HepG2 (cell line): ENCODE results near the gene NUAK2. TPM values are rescaled to one million over a fixed set of nuclear protein-coding genes. Genes with fewer than 3 reads are reported as not detected.

Source experiments
- ATAC-seq: fragments of 200-7000 bp; cut with Tn5 transposase; 3 replicates; pipeline ENCODE4 v1.9.1; 2020; ENCODE audit warnings: mild to moderate bottlenecking, moderate library complexity
- BruUV-seq: library from RNA; stranded (reverse); fragments of 400-500 nt; replicated peaks from 2 replicates; lab custom pipeline; 2021; lab: Mats Ljungman, UMichigan
- CTCF ChIA-PET: fragments of 300-600 bp; formaldehyde crosslinking; extraction: SDS; loops from one replicate; lab custom pipeline; 2021; ENCODE audit warnings: low total read pairs, inconsistent platforms, low intra/inter-chr PET ratio; lab: Yijun Ruan, JAX
- POLR2A ChIA-PET: fragments of 350-600 bp; sonication (Branson Sonifier 250); formaldehyde crosslinking; loops from one replicate; lab custom pipeline; 2020; ENCODE audit warnings: antibody characterized with exemption, inconsistent platforms; lab: Yijun Ruan, JAX
- DNase-seq: peaks from one replicate; pipeline ENCODE4 v3.0.0-alpha.2; 2015; ENCODE audit warnings: low spot score
- FAIRE-seq: peaks from 3 replicates; lab custom pipeline; 2011; peaks lifted over from hg19 to GRCh38; lab: Jason Lieb, UNC
- H2AFZ ChIP-seq: one replicate; pipeline ENCODE4 v1.6.1; 2011; ENCODE audit warnings: low read length, inconsistent platforms
- H3K27ac ChIP-seq: fragments of 300-600 bp; 3 replicates; pipeline ENCODE4 v1.8.0; 2011; ENCODE audit warnings: mixed run types, mild to moderate bottlenecking, mixed read lengths, low read length, inconsistent platforms; ENCODE audit not compliant: insufficient read depth; ENCODE audit errors: extremely low read length
- H3K27me3 ChIP-seq, 2 experiments: fragments of 200-600 bp in 1 of 2; 2 replicates in 1 of 2; 3 replicates in 1 of 2; pipeline versions ENCODE4 v1.6.0 to v1.8.0; 2011; ENCODE audit warnings: low read length in 2 of 2, mild to moderate bottlenecking in 2 of 2, moderate library complexity in 2 of 2, inconsistent platforms in 1 of 2; ENCODE audit not compliant: insufficient read depth in 2 of 2, control insufficient read depth in 1 of 2
- H3K36me3 ChIP-seq, 2 experiments: fragments of 200-600 bp in 1 of 2; replicated peaks in 1 of 2; 2 replicates in 1 of 2; 3 replicates in 1 of 2; pipeline versions ENCODE4 v1.5.1 to v1.8.0; 2011; ENCODE audit warnings: low read length in 2 of 2, inconsistent platforms in 1 of 2; ENCODE audit not compliant: insufficient read depth in 2 of 2, control insufficient read depth in 1 of 2
- H3K4me1 ChIP-seq: 2 replicates; pipeline ENCODE4 v1.5.1; 2012; ENCODE audit warnings: low read length, inconsistent platforms; ENCODE audit not compliant: insufficient read depth
- H3K4me2 ChIP-seq: 2 replicates; pipeline ENCODE4 v1.6.0; 2011; ENCODE audit warnings: low read depth, low read length, inconsistent platforms
- H3K4me3 ChIP-seq, 3 experiments: fragments of 200-600 bp in 1 of 3; sonication (generic), shearing (Covaris generic) in 1 of 3; replicated peaks in 1 of 3; 2 replicates each; pipeline ENCODE4 v1.5.1; 2011 to 2016; ENCODE audit warnings: low read length in 3 of 3, inconsistent platforms in 2 of 3, low read depth in 2 of 3, mild to moderate bottlenecking in 2 of 3, control low read depth in 1 of 3, mixed read lengths in 1 of 3; ENCODE audit not compliant: insufficient read depth in 1 of 3
- H3K79me2 ChIP-seq: one replicate; pipeline ENCODE4 v1.6.1; 2011; ENCODE audit warnings: low read length, inconsistent platforms; ENCODE audit not compliant: insufficient read depth
- H3K9ac ChIP-seq: 2 replicates; pipeline ENCODE4 v1.6.0; 2011; ENCODE audit warnings: mild to moderate bottlenecking, low read depth, low read length, inconsistent platforms; ENCODE audit not compliant: insufficient read depth
- H3K9me3 ChIP-seq: 2 replicates; pipeline ENCODE4 v1.5.1; 2012; ENCODE audit warnings: mild to moderate bottlenecking, low read length
- H4K20me1 ChIP-seq: 2 replicates; pipeline ENCODE4 v1.6.0; 2011; ENCODE audit warnings: inconsistent platforms, mild to moderate bottlenecking, low read length, moderate library complexity; ENCODE audit not compliant: insufficient read depth
- ATF1 ChIP-seq: IDR thresholded peaks from 2 replicates; pipeline ENCODE4 v1.6.1; 2016; ENCODE audit warnings: mild to moderate bottlenecking, control low read depth
- CREB1 ChIP-seq, 2 experiments: fragments of 450-650 bp in 1 of 2; IDR thresholded peaks; 2 replicates each; pipeline ENCODE4 v1.6.1; 2016 to 2017; ENCODE audit warnings: control low read depth in 1 of 2, mild to moderate bottlenecking in 1 of 2, missing compliant biosample characterization in 1 of 2, missing genetic modification characterization in 1 of 2
- CREM ChIP-seq, 2 experiments: sonication (generic) in 1 of 2; formaldehyde crosslinking in 1 of 2; IDR thresholded peaks; 2 replicates each; pipeline versions ENCODE4 v1.4.0 to v1.6.1; 2016 to 2020; ENCODE audit warnings: antibody characterized with exemption in 1 of 2, mild to moderate bottlenecking in 1 of 2, missing genetic modification reagents in 1 of 2
- EEA1 ChIP-seq: sonication (generic); formaldehyde crosslinking; IDR thresholded peaks from 2 replicates; pipeline ENCODE4 v1.5.1; 2020; ENCODE audit warnings: mild to moderate bottlenecking, missing genetic modification reagents, borderline replicate concordance
- FOSL2 ChIP-seq: sonication (generic); formaldehyde crosslinking; IDR thresholded peaks from 2 replicates; pipeline ENCODE4 v1.4.0; 2020; ENCODE audit warnings: missing genetic modification reagents
- GATAD2A ChIP-seq: IDR thresholded peaks from 2 replicates; pipeline ENCODE4 v1.6.1; 2016
- MAFF ChIP-seq: IDR thresholded peaks from 2 replicates; pipeline ENCODE4 v1.6.1; 2011; ENCODE audit warnings: low read depth, low read length, improper control_type of control experiment
- MAFK ChIP-seq, 2 experiments: IDR thresholded peaks in 1 of 2; conservative IDR thresholded peaks in 1 of 2; 2 replicates each; pipeline ENCODE4 v1.6.1; 2011; ENCODE audit warnings: improper control_type of control experiment in 2 of 2, low read length in 2 of 2
- PRPF4 ChIP-seq: fragments of 200-400 bp; formaldehyde crosslinking; IDR thresholded peaks from 2 replicates; pipeline ENCODE4 v1.6.1; 2016; ENCODE audit warnings: low read length, low read depth; ENCODE audit not compliant: poor library complexity, severe bottlenecking
- SAP130 ChIP-seq: IDR thresholded peaks from 2 replicates; pipeline ENCODE4 v1.6.1; 2016; ENCODE audit warnings: low read depth
- SIX4 ChIP-seq: sonication (generic); formaldehyde crosslinking; IDR thresholded peaks from 2 replicates; pipeline ENCODE4 v1.4.0; 2020; ENCODE audit warnings: missing genetic modification reagents
- TCF7L2 ChIP-seq: IDR thresholded peaks from 2 replicates; pipeline ENCODE4 v1.6.1; 2011; ENCODE audit warnings: mild to moderate bottlenecking, low read depth, low read length, moderate library complexity
- TEAD3 ChIP-seq: optimal IDR thresholded peaks from 2 replicates; pipeline ENCODE3; 2016; ENCODE audit warnings: borderline replicate concordance
- ZNF556 ChIP-seq: sonication (generic); formaldehyde crosslinking; IDR thresholded peaks from 2 replicates; pipeline ENCODE4 v1.4.0; 2020; ENCODE audit warnings: mild to moderate bottlenecking, missing genetic modification reagents, borderline replicate concordance
- ZNF746 ChIP-seq: sonication (generic); formaldehyde crosslinking; IDR thresholded peaks from 2 replicates; pipeline ENCODE4 v1.8.0; 2022; ENCODE audit warnings: mild to moderate bottlenecking, missing genetic modification reagents
- ZNF761 ChIP-seq: sonication (generic); formaldehyde crosslinking; conservative IDR thresholded peaks from 2 replicates; pipeline ENCODE4 v1.4.0; 2020; ENCODE audit warnings: mild to moderate bottlenecking, missing genetic modification reagents
- WGBS: methylation state at CpG from one replicate; pipeline ENCODE4 v1.1.6; 2017; ENCODE audit warnings: low lambda C conversion rate; 5-methylcytosine and 5-hydroxymethylcytosine counted together
- in situ Hi-C: cut with HindIII; loops from 2 replicates; pipeline ENCODE4 v1.10.0; 2017; ENCODE audit warnings: low pct_unique_long_range_greater_than_20kb; ENCODE audit not compliant: extremely low pct_ligation_motif_present
- intact Hi-C: fragments of 100-400 bp; cut with micrococcal nuclease; formaldehyde crosslinking; loops from one replicate; pipeline ENCODE4 v1.10.0; 2022; ENCODE audit not compliant: unreplicated experiment
- polyA plus RNA-seq, 8 experiments: library from polyadenylated mRNA; depleted of rRNA in 3 of 8; stranded (reverse) in 7 of 8; unstranded in 1 of 8; fragments of >200 nt; fragmentation: Illumina TruSeq in 4 of 8; extraction: Trizol in 4 of 8; gene quantifications; 2 replicates each; pipeline versions ENCODE4 v1.2.1 to v1.2.3, GENCODE V29; 2011 to 2016; ENCODE audit warnings: low read depth in 4 of 8, missing spikeins in 1 of 8, mixed read lengths in 1 of 8; ENCODE audit not compliant: insufficient read depth in 1 of 8
- total RNA-seq, 5 experiments: library from RNA; depleted of rRNA; stranded (reverse); fragments of >200 nt; fragmentation: Illumina TruSeq; extraction: Trizol; gene quantifications; 2 replicates each; pipeline ENCODE4 v1.2.3, GENCODE V29; 2016; ENCODE audit warnings: low read depth in 1 of 5
- TF ChIP-seq, protein P1 (sequence below): sonication (generic); formaldehyde crosslinking; IDR thresholded peaks from 2 replicates; pipeline ENCODE4 v1.5.0; 2020; ENCODE audit warnings: mild to moderate bottlenecking, missing genetic modification reagents
- TF ChIP-seq, protein P2 (sequence below): sonication (generic); formaldehyde crosslinking; IDR thresholded peaks from 2 replicates; pipeline ENCODE4 v1.4.0; 2020; ENCODE audit warnings: missing genetic modification reagents
- TF ChIP-seq, protein P3 (sequence below): sonication (generic); formaldehyde crosslinking; conservative IDR thresholded peaks from 2 replicates; pipeline ENCODE4 v1.8.1; 2023; ENCODE audit warnings: missing genetic modification reagents
- TF ChIP-seq, protein P4 (sequence below): sonication (generic); formaldehyde crosslinking; IDR thresholded peaks from 2 replicates; pipeline ENCODE4 v1.4.0; 2020; ENCODE audit warnings: mild to moderate bottlenecking, missing genetic modification reagents

NUAK2 gene
- total and polyA plus RNA-seq, 2 of the 13 experiments (the other 11 are each of a cell fraction or from before 2014, with no cell fraction given) = 0.75 to 1.1 TPM

DNA sequence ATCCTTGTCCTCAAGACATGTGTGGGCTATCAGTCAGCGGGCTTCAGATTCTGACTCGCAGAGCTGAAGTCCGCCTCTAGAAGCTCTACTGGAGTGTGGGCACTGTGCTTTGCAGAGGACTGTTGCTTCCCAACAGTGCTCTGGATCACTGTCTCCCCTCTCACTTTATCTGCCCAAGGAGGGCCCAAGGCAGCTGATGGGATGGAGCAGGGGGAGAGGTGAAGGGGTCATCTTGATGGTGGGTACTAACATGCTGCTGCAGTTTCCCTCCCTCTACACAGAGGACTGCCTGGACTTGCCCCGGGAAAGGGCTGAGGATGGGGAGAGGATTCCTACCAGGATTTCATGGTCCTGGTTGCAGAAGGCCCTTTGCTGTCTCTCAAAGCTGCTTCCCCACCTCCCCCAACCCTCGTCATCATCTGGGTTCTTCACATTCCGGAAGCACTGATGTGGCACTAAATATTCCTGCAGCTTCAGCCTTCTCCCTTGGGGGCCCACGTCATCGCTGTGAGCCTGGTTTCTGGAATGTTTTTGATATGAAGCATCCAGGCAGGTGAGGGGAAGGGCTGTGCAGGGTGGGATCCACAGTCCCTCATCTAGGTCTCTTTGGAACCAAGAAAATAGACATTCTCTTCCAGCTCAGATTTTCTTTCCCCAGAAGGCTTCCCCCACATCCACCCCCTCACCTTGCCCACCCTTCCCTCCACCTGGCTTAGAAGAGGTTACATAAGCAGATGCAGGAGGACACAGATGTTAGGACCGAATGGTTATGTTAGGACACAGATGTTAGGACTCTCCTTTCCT is 23.2 kb downstream of the NUAK2 start:
- in situ Hi-C loops (no loop called here), intact Hi-C loops (no loop called here)
- WGBS = 25% methylated on average over 9 of the region's 9 CpGs
- Histone ChIP-seq H3K4me1 (peaks cover 82% of the 10 kb centered on the region), H3K4me3 (0 out of 6 replicates have a peak overlapping the region, but pooled peaks of 1 of the 3 experiments have one; percentile 7), H3K27ac (no peak overlapping the region), H2AFZ (no peak overlapping the region), H3K79me2 (no peaks in the 10 kb centered on the region), H3K27me3 (no peaks in the 10 kb centered on the region), H3K9ac (no peak overlapping the region; the same call in none of the 2 replicates), H3K4me2 (peak overlapping the region; percentile 21), H4K20me1 (no peaks in the 10 kb centered on the region), H3K9me3 (no peaks in the 10 kb centered on the region), H3K36me3 (peaks cover 0 to 4% of the 10 kb centered on the region in 2 experiments; a peak in 1 of 5 replicates)
- CTCF ChIA-PET = no interaction called here
- peak; percentile 84 for DNase-seq
- POLR2A ChIA-PET = interaction anchor here (1.1 to 2.7 kb wide), 3 partner anchors 14 to 25 kb away, joined by 3 to 22 read pairs (median 5); no protein-coding TSS in a partner anchor
- no peak for FAIRE-seq
- BruUV-seq = no TSS peak
- no peak for ATAC-seq
- TF ChIP-seq MAFF (peak; percentile 27; the same call in 1 of the 2 replicates), ZNF746 (CRISPR knock-in tag) (no peak), GATAD2A (CRISPR knock-in tag) (no peak), TCF7L2 (no peak), PRPF4 (no peak), ATF1 (peak; percentile 35; the same call in 1 of the 2 replicates), FOSL2 (CRISPR knock-in tag) (peak; percentile 77), ZNF761 (no peak), ZNF556 (no peak), MAFK (conservative IDR thresholded peaks at IDR 0.05 in 1 of 2, IDR thresholded peaks at IDR 0.05 in 1 of 2; ENCODE audit: low read length in 2 of 2) (0 out of 4 replicates have a peak, but pooled peaks of 1 of the 2 experiments have one; percentile 0), CREM (IDR thresholded peaks at IDR 0.05) (peak; percentile 36; the same call in 1 of the 2 replicates), CREM (CRISPR knock-in tag; IDR thresholded peaks at IDR 0.05) (no peak), EEA1 (CRISPR knock-in tag) (no peak), SAP130 (peak; percentile 10; the same call in 1 of the 2 replicates), CREB1 (IDR thresholded peaks at IDR 0.05) (peak; percentile 88), CREB1 (CRISPR knock-in tag; IDR thresholded peaks at IDR 0.05) (0 out of 2 replicates have a peak, but pooled peaks have one; percentile 34), SIX4 (CRISPR knock-in tag) (no peak), TEAD3 (peak; percentile 60)
- TF ChIP-seq, protein P1, sequence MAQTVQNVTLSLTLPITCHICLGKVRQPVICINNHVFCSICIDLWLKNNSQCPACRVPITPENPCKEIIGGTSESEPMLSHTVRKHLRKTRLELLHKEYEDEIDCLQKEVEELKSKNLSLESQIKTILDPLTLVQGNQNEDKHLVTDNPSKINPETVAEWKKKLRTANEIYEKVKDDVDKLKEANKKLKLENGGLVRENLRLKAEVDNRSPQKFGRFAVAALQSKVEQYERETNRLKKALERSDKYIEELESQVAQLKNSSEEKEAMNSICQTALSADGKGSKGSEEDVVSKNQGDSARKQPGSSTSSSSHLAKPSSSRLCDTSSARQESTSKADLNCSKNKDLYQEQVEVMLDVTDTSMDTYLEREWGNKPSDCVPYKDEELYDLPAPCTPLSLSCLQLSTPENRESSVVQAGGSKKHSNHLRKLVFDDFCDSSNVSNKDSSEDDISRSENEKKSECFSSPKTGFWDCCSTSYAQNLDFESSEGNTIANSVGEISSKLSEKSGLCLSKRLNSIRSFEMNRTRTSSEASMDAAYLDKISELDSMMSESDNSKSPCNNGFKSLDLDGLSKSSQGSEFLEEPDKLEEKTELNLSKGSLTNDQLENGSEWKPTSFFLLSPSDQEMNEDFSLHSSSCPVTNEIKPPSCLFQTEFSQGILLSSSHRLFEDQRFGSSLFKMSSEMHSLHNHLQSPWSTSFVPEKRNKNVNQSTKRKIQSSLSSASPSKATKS (CRISPR knock-in tag) = no peak
- TF ChIP-seq, protein P2, sequence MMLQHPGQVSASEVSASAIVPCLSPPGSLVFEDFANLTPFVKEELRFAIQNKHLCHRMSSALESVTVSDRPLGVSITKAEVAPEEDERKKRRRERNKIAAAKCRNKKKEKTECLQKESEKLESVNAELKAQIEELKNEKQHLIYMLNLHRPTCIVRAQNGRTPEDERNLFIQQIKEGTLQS (CRISPR knock-in tag) = peak; percentile 32; the same call in 1 of the 2 replicates
- TF ChIP-seq, protein P3, sequence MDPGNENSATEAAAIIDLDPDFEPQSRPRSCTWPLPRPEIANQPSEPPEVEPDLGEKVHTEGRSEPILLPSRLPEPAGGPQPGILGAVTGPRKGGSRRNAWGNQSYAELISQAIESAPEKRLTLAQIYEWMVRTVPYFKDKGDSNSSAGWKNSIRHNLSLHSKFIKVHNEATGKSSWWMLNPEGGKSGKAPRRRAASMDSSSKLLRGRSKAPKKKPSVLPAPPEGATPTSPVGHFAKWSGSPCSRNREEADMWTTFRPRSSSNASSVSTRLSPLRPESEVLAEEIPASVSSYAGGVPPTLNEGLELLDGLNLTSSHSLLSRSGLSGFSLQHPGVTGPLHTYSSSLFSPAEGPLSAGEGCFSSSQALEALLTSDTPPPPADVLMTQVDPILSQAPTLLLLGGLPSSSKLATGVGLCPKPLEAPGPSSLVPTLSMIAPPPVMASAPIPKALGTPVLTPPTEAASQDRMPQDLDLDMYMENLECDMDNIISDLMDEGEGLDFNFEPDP (CRISPR knock-in tag) = 0 out of 2 replicates have a peak, but pooled peaks have one; percentile 42
- TF ChIP-seq, protein P4, sequence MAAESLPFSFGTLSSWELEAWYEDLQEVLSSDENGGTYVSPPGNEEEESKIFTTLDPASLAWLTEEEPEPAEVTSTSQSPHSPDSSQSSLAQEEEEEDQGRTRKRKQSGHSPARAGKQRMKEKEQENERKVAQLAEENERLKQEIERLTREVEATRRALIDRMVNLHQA (CRISPR knock-in tag) = no peak
